Ovary (tissue), 9 donors: ENCODE results near the gene ACACB. TPM values are rescaled to one million over a fixed set of nuclear protein-coding genes. Genes with fewer than 3 reads are reported as not detected.

Experiments
- DNase-seq, 5 donors: peaks; one replicate each; pipeline ENCODE4 v3.0.0-alpha.2; 2019 to 2020
- H3K27ac ChIP-seq, 2 donors: fragments of 200-600 bp; one replicate each; pipeline versions ENCODE4 v1.5.1 to v1.8.0; 2019 to 2022
- H3K27me3 ChIP-seq: fragments of 200-600 bp; one replicate; pipeline ENCODE4 v1.8.0; 2022
- H3K36me3 ChIP-seq: fragments of 200-600 bp; sonication (generic); one replicate; pipeline ENCODE4 v1.5.1; 2019
- H3K4me1 ChIP-seq: one replicate; pipeline ENCODE4 v1.8.1; 2013; ENCODE audit warnings: mild to moderate bottlenecking, moderate library complexity; ENCODE audit not compliant: insufficient read depth
- H3K4me3 ChIP-seq: fragments of 200-600 bp; sonication (generic); one replicate; pipeline ENCODE4 v1.5.1; 2017
- H3K9me3 ChIP-seq, 2 donors: fragments of 200-600 bp in 1 of 2; sonication (generic) in 1 of 2; one replicate each; pipeline versions ENCODE4 v1.5.1 to v1.8.1; 2013 to 2019; ENCODE audit warnings: mild to moderate bottlenecking in 1 of 2, moderate library complexity in 1 of 2
- EP300 ChIP-seq: sonication (generic); formaldehyde crosslinking; IDR thresholded peaks from one replicate; pipeline ENCODE4 v1.6.1; 2017; ENCODE audit warnings: antibody characterized with exemption
- POLR2A ChIP-seq: fragments of 450-650 bp; IDR thresholded peaks from one replicate; pipeline ENCODE4 v1.6.1; 2017; ENCODE audit warnings: antibody characterized with exemption, mild to moderate bottlenecking, moderate library complexity
- WGBS, 3 donors: extraction: QIAGEN DNeasy Blood & Tissue Kit in 1 of 3; methylation state at CpG; one replicate each; pipeline versions ENCODE4 v1.1.5 to v1.1.7; 2013 to 2017; 5-methylcytosine and 5-hydroxymethylcytosine counted together
- intact Hi-C, 4 donors: fragments of 100-400 bp; cut with DNase I; formaldehyde crosslinking; loops; one replicate each; pipeline versions ENCODE4 v1.11.0 to v1.15.1; 2022 to 2023
- polyA plus RNA-seq, 2 donors: library from polyadenylated mRNA; stranded (reverse); fragments of 200-250 nt in 1 of 2; fragments of 350-450 nt in 1 of 2; fragmentation: Illumina TruSeq in 1 of 2; extraction: RNeasy Lipid Tissue Mini Kit (QIAGEN cat#74804) in 1 of 2; gene quantifications; one replicate each; pipeline ENCODE4 v1.2.3, GENCODE V29; 2013 to 2014
- total RNA-seq, 7 donors: library from RNA; depleted of rRNA in 2 of 7; stranded (reverse); fragments of >200 nt in 2 of 7; fragmentation: NEBNext Ultra II Directional in 3 of 7; extraction: Animal tissue kit (Norgen Biotek cat#: 25700) in 3 of 7; gene quantifications; one replicate each; pipeline versions ENCODE4 v1.1.0 to v1.2.4, GENCODE V29; 2016 to 2023
- TF ChIP-seq, protein P1 (sequence below), 3 donors: fragments of 450-650 bp in 2 of 3; fragments of 200-600 bp in 1 of 3; IDR thresholded peaks; one replicate each; pipeline versions ENCODE4 v1.5.1 to v1.8.0; 2016 to 2022; ENCODE audit warnings: antibody characterized with exemption in 3 of 3, mild to moderate bottlenecking in 1 of 3
- donor health status: DM: no; HTN: no; CAD: no; lungs with moderate emphysema.
- donor health status: DM: no; HTN: no; CAD: no.
- donor health status: Bipolar disorder and iron deficiency.
- donor health status: DM: yes; HTN: yes; CAD: no.
- donor health status: DM: no; HTN: no; CAD: no.
- donor health status: DM: yes; HTN: yes; CAD: no.

ACACB gene
- total and polyA plus RNA-seq, 9 donors: 20.5 to 56.5 (median 40.4) TPM

DNA sequence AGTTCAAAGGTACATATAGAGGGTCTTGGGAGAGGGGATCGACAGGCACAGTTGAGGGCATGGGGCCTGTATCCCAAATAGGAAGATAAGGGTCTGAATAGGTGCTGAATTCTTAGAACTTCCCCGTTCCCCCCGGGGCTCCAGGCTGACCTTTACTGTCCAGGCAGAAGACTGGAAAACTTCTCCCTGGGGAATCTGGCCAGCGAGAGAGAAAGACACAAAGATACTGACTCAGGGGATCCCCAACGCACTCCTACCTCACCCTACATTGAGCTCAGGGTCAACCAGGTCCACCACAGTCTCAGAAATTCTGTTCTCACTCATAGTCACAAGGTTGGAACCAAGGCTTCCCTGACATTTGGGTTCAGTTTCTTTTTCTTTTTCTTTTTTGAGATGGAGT is 46.2 kb downstream of the ACACB start:
- Histone ChIP-seq H3K4me3 (no peak overlapping the region), H3K36me3 (no peaks in the 10 kb centered on the region), H3K27me3 (no peaks in the 10 kb centered on the region), H3K4me1 (peaks cover 15% of the 10 kb centered on the region), H3K9me3 (no peaks in the 10 kb centered on the region), H3K27ac (no peak overlapping the region)
- intact Hi-C loops: no loop called here
- no peak for DNase-seq
- no peak for TF ChIP-seq POLR2A
- TF ChIP-seq, protein P1, sequence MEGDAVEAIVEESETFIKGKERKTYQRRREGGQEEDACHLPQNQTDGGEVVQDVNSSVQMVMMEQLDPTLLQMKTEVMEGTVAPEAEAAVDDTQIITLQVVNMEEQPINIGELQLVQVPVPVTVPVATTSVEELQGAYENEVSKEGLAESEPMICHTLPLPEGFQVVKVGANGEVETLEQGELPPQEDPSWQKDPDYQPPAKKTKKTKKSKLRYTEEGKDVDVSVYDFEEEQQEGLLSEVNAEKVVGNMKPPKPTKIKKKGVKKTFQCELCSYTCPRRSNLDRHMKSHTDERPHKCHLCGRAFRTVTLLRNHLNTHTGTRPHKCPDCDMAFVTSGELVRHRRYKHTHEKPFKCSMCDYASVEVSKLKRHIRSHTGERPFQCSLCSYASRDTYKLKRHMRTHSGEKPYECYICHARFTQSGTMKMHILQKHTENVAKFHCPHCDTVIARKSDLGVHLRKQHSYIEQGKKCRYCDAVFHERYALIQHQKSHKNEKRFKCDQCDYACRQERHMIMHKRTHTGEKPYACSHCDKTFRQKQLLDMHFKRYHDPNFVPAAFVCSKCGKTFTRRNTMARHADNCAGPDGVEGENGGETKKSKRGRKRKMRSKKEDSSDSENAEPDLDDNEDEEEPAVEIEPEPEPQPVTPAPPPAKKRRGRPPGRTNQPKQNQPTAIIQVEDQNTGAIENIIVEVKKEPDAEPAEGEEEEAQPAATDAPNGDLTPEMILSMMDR (IDR thresholded peaks at IDR 0.05): no peak
- no peak for TF ChIP-seq EP300
- WGBS, 3 donors: 83 to 94% (median 91%) methylated on average over 5 of the region's 5 CpGs

DNA sequence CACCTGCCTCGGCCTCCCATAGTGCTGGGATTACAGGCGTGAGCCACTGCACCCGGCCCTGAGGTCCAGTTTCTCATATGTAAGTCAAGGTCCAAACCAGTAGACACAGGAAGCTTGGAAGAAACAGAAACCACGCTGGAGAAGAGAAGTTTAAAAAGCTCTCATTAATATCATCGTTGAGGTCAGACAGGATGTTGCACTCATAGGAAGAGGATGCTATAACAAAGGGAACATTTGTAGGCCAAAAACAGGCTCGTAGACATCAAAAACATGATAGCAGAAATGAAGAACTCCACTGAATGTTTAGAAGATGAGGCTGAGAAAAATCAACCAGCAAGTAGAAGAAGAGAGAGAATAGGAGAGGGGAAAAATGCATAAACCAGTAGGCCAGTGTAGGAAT is 46.8 kb downstream of the ACACB start:
- WGBS, 3 donors: 75 to 92% (median 87%) methylated on average over 6 of the region's 6 CpGs
- H3K36me3 ChIP-seq: no peaks in the 10 kb centered on the region
- H3K27me3 ChIP-seq: no peaks in the 10 kb centered on the region
- no peak for TF ChIP-seq EP300
- TF ChIP-seq, protein P1 (IDR thresholded peaks at IDR 0.05): no peak
- no peak for TF ChIP-seq POLR2A
- no peak overlapping the region for H3K27ac ChIP-seq
- intact Hi-C loops: no loop called here
- no peaks in the 10 kb centered on the region for H3K9me3 ChIP-seq
- no peak for DNase-seq
- peaks cover 12% of the 10 kb centered on the region for H3K4me1 ChIP-seq
- H3K4me3 ChIP-seq: no peak overlapping the region

DNA sequence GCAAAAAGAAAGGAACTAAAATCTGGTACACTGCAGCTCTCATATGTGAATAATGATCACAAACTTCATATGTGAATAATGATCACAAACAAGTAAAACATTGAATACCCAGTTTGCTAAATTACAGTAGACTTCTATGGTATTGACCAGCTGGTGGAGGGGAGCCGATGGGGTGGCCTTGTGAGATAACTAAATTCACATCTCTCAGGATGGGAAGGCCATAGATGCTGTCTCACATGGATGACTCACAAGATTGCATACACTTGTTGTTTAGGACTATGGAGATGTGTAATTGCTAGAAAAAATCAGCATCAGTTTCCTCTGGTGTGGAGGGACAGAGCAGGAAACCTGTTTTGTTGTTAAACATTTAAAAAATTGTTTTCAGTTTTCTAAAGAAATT is 49.2 kb downstream of the ACACB start:
- TF ChIP-seq EP300: no peak
- TF ChIP-seq, protein P1 (IDR thresholded peaks at IDR 0.05): no peak
- no peak for TF ChIP-seq POLR2A
- Histone ChIP-seq H3K4me3 (no peak overlapping the region), H3K27me3 (no peaks in the 10 kb centered on the region), H3K9me3 (no peaks in the 10 kb centered on the region), H3K4me1 (peaks cover 1% of the 10 kb centered on the region), H3K27ac (no peak overlapping the region), H3K36me3 (no peaks in the 10 kb centered on the region)
- 31 to 55% (median 34%) methylated on average over 1 of the region's 1 CpG for WGBS, 3 donors
- DNase-seq: no peak
- intact Hi-C loops: no loop called here

DNA sequence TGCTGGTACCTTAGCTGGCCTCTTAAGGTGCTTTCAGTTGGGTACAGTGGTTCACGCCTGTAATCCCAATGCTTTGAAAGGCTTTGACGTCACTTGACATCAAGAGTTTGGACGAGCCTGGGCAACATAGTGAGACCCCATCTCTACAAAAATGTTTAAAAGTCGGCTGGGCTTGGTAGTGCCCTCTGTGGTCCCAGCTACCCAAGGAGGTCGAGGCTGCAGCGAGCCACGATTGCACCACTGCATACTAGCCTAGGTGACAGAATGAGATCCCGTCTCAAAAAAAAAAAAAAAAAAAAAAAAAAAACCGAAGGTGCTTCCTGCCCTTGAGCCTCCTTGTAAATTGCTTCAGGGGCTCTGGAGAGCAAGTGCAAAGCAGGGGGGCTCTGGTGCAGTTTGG is 50.0 kb downstream of the ACACB start:
- WGBS, 3 donors: 86 to 94% (median 88%) methylated on average over 9 of the region's 9 CpGs
- Histone ChIP-seq H3K4me1 (no peaks in the 10 kb centered on the region), H3K27me3 (no peaks in the 10 kb centered on the region), H3K4me3 (no peak overlapping the region), H3K27ac (no peak overlapping the region), H3K9me3 (no peaks in the 10 kb centered on the region), H3K36me3 (no peaks in the 10 kb centered on the region)
- TF ChIP-seq EP300: no peak
- TF ChIP-seq, protein P1 (IDR thresholded peaks at IDR 0.05): no peak
- TF ChIP-seq POLR2A: no peak
- DNase-seq: no peak
- intact Hi-C loops: no loop called here

DNA sequence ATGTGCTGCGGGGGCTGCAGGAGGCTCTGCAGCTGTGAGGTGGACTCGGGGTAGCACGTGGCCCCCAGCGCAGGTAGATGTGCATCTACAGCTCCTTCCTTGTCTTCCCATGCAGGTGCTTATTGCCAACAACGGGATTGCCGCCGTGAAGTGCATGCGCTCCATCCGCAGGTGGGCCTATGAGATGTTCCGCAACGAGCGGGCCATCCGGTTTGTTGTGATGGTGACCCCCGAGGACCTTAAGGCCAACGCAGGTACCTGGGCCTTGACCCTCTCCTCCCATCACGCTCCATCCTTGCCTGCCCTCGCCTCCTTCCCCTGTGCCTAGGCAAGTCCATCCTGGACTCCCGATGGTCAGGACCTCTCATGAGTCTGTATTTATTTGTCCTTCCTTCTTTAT is 51.4 kb downstream of the ACACB start:
- DNase-seq: no peak
- no peaks in the 10 kb centered on the region for H3K9me3 ChIP-seq
- no peaks in the 10 kb centered on the region for H3K4me1 ChIP-seq
- no peaks in the 10 kb centered on the region for H3K36me3 ChIP-seq
- H3K27me3 ChIP-seq: no peaks in the 10 kb centered on the region
- intact Hi-C loops: no loop called here
- H3K4me3 ChIP-seq: no peak overlapping the region
- 83 to 90% (median 88%) methylated on average over 18 of the region's 18 CpGs for WGBS, 3 donors
- H3K27ac ChIP-seq: no peak overlapping the region
- TF ChIP-seq, protein P1 (IDR thresholded peaks at IDR 0.05): no peak
- TF ChIP-seq EP300 (no peak), POLR2A (no peak)
